NCI-H748 treated with DMSO at 0.1 percent for 48 hours (cell line): ENCODE results near the gene ZNF330.
"Not testable (repeated sequence)": the region's sequence is repeated elsewhere in the genome, so short reads cannot be mapped to it uniquely, and the experiment has no call there.

Experiments
- DNase-seq: peaks from one replicate; lab custom pipeline; 2025; lab: John Stamatoyannopoulos, UW

Gene ZNF330

GRCh38 chr4:141220691-141221659 lies at the start of gene ZNF330:
TSS of gene ZNF330 (plus strand) at chr4:141220895. CDS start at chr4:141222372, 1,477 bp downstream.
- peak; percentile 39 for DNase-seq

- no peak for DNase-seq
These were observed 46.2 kb upstream of the ZNF330 start for GRCh38 chr4:141174457-141174856.

- DNase-seq: no peak
These were observed 43.5 kb upstream of the ZNF330 start for GRCh38 chr4:141177171-141177570.

- no peak for DNase-seq
These were observed 41.0 kb upstream of the ZNF330 start for GRCh38 chr4:141179474-141180373.

- no peak for DNase-seq
These were observed 39.5 kb upstream of the ZNF330 start for GRCh38 chr4:141180991-141181761.

GRCh38 chr4:141183491-141183890 lies 37.2 kb upstream of the ZNF330 start:
- not testable (repeated sequence) for DNase-seq

- no peak for DNase-seq
These were observed 28.1 kb upstream of the ZNF330 start for GRCh38 chr4:141192564-141192963.

- DNase-seq: no peak
These were observed 27.1 kb upstream of the ZNF330 start for GRCh38 chr4:141193516-141194034.

GRCh38 chr4:141195095-141195707 lies 25.5 kb upstream of the ZNF330 start:
- DNase-seq: no peak

- DNase-seq: no peak
These were observed 24.3 kb upstream of the ZNF330 start for GRCh38 chr4:141196227-141196933.

- DNase-seq: no peak
These were observed 12.7 kb upstream of the ZNF330 start for GRCh38 chr4:141207961-141208360.

GRCh38 chr4:141210168-141210567 lies 10.5 kb upstream of the ZNF330 start:
- DNase-seq: no peak

GRCh38 chr4:141213550-141213991 lies 7.1 kb upstream of the ZNF330 start:
- DNase-seq: no peak

GRCh38 chr4:141215030-141215429 lies 5.7 kb upstream of the ZNF330 start:
- no peak for DNase-seq

GRCh38 chr4:141216002-141216761 lies 4.5 kb upstream of the ZNF330 start:
- no peak for DNase-seq

- DNase-seq: no peak
These were observed 424 bp upstream of the ZNF330 start for GRCh38 chr4:141220271-141220670.

GRCh38 chr4:141223418-141223817 lies 2.7 kb downstream of the ZNF330 start:
- no peak for DNase-seq

- DNase-seq: not testable (repeated sequence)
These were observed 6.6 kb downstream of the ZNF330 start for GRCh38 chr4:141227280-141227679.

- no peak for DNase-seq
These were observed 8.9 kb downstream of the ZNF330 start for GRCh38 chr4:141229408-141230101.
